HG02884 (cell line): Measurements from ENCODE around the gene SEMA4A.
"Not testable (repeated sequence)": the region's sequence is repeated elsewhere in the genome, so short reads cannot be mapped to it uniquely, and the experiment has no call there.

ENCODE experiments used
- ATAC-seq: cut with Tn5 transposase; IDR thresholded peaks from one replicate; pipeline ENCODE4 v1.9.1; 2021; ENCODE audit warnings: mild to moderate bottlenecking, moderate library complexity; ENCODE audit not compliant: unreplicated experiment

SEMA4A gene

GRCh38 chr1:156155756-156156510 is 2.5 kb downstream of the SEMA4A start:
- ATAC-seq: no peak

- no peak for ATAC-seq
Observed at GRCh38 chr1:156157506-156157905, 4.1 kb downstream of the SEMA4A start.

GRCh38 chr1:156157966-156158365 is 4.6 kb downstream of the SEMA4A start:
- no peak for ATAC-seq

GRCh38 chr1:156160000-156160742 is 6.8 kb downstream of the SEMA4A start:
- ATAC-seq: no peak

- ATAC-seq: no peak
Observed at GRCh38 chr1:156160743-156161171, 7.4 kb downstream of the SEMA4A start.

GRCh38 chr1:156162430-156163037 is 9.1 kb downstream of the SEMA4A start:
- no peak for ATAC-seq

- no peak for ATAC-seq
Observed at GRCh38 chr1:156163712-156164111, 10.3 kb downstream of the SEMA4A start.

- no peak for ATAC-seq
Observed at GRCh38 chr1:156164125-156164831, 10.9 kb downstream of the SEMA4A start.

- no peak for ATAC-seq
Observed at GRCh38 chr1:156165083-156165482, 11.7 kb downstream of the SEMA4A start.

GRCh38 chr1:156167536-156167935 is 14.2 kb downstream of the SEMA4A start:
- no peak for ATAC-seq

- ATAC-seq: no peak
Observed at GRCh38 chr1:156172696-156173470, 19.5 kb downstream of the SEMA4A start.

- ATAC-seq: no peak
Observed at GRCh38 chr1:156176610-156177210, 23.3 kb downstream of the SEMA4A start.

GRCh38 chr1:156177919-156178654 is 24.7 kb downstream of the SEMA4A start:
- no peak for ATAC-seq

GRCh38 chr1:156180471-156180870 is 27.1 kb downstream of the SEMA4A start:
- ATAC-seq: no peak

GRCh38 chr1:156181391-156181924 is 28.1 kb downstream of the SEMA4A start:
- not testable (repeated sequence) for ATAC-seq

GRCh38 chr1:156182010-156182779 is 28.8 kb downstream of the SEMA4A start:
- not testable (repeated sequence) for ATAC-seq

GRCh38 chr1:156186347-156187177 is 33.2 kb downstream of the SEMA4A start:
- not testable (repeated sequence) for ATAC-seq
